ENCODE results near the gene CHST7.

CHST7 gene

DNA sequence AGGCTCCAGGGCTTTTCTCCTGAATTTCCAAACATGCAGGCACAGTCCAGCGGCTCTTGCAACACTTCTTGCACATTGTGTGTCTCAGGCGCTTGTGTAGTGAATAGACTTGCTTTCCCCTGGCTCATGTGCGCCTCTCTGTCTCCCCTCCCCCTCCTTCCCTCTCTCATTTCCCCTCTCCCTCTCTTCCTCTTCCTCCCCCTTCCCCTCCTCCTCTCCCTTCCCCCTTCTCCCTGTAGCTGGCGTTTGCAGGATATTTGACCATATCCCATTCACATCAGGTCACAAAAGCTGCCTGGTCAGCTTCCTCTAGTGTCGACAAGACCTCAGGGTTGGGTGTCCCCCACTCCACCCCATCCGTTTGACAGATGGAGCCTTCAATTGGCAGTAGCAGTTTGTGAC, 2.4 kb downstream of the CHST7 start:
- DNase-seq (ENCODE audit: insufficient read length, low spot score) (no peak), FAIRE-seq (no peak)
- TF ChIP-seq, protein P1, sequence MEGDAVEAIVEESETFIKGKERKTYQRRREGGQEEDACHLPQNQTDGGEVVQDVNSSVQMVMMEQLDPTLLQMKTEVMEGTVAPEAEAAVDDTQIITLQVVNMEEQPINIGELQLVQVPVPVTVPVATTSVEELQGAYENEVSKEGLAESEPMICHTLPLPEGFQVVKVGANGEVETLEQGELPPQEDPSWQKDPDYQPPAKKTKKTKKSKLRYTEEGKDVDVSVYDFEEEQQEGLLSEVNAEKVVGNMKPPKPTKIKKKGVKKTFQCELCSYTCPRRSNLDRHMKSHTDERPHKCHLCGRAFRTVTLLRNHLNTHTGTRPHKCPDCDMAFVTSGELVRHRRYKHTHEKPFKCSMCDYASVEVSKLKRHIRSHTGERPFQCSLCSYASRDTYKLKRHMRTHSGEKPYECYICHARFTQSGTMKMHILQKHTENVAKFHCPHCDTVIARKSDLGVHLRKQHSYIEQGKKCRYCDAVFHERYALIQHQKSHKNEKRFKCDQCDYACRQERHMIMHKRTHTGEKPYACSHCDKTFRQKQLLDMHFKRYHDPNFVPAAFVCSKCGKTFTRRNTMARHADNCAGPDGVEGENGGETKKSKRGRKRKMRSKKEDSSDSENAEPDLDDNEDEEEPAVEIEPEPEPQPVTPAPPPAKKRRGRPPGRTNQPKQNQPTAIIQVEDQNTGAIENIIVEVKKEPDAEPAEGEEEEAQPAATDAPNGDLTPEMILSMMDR (IDR thresholded peaks at IDR 0.05; ENCODE audit: insufficient read depth, missing control alignments) = no peak

DNA sequence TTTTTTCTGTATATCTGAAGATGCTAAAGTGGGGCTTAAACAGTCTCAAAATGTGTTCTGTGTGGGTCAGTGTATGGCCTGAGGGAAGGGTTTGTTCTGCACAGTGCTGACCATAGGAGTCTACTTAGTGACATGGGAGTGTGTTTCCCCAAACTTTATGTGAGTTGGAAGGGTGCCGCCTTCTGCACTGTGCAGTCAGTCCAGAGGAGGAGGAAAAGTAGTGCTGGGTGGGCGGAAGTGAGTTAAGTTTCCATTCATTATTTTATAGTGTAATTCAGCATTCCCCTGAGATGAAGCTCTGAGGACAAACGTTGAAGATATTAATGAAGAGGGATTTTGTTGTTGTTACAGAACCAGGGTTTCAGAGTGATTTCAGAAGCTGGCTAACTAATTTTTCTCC, 2.9 kb downstream of the CHST7 start:
- FAIRE-seq (no peak), DNase-seq (ENCODE audit: insufficient read length, low spot score) (no peak)
- TF ChIP-seq, protein P1 (IDR thresholded peaks at IDR 0.05; ENCODE audit: insufficient read depth, missing control alignments) = no peak

DNA sequence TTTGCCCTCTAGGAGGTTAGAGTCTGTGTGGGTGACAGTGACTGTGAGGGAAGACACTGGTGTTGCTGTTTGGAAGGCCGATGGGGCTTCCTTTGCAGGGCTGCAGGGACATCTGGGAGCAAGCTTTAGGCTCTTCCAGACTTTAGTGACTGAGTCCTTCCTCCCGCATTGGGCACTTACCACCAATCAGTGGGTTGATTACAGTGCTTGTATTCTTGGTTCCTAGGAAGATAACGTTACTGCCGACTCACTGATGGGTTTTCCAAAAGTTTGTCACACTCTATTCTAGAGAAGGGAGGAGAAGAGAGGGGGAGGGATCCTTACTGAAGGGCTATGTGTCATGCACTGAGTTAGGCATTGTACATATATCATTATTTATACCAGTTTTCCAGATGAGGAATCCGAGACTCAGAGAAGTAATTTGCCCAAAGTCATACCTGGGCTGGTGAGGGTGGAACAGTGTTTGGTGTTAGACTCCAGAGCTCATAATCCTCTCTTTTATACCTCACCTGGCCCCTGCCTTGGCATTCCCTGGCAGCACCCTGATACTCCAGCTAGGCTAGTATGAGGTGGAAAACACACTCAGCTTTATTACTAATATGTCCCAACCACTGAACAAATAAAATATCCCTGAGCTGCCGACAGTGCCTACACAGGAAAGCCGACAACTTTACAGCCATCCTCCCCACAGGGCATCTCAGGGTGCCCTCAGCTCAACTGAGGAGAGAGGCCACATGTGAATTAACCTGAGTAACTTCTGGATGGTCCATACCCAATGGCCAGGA, 3.8 kb downstream of the CHST7 start:
- TF ChIP-seq, protein P1 (IDR thresholded peaks at IDR 0.05; ENCODE audit: insufficient read depth, missing control alignments) = no peak
- no peak for FAIRE-seq
- no peak for DNase-seq (ENCODE audit: insufficient read length, low spot score)

DNA sequence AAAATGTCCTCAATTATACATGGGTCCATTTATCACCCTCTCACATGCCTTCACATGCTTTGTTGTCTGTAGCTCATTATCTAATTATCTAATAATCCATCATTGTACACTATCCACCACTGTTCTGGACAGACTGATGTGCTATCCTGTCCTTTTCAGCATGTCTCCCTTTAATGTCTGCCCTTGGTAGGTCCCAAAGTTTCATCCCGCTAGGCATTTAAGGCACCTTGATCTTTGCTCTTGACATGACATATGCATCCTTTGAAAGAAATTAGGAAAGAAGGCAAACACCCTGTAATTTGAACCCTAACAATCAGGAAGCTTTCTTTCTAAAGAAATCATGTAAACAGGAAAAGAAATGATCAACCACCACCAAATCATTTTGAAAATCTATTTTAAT, 5.7 kb downstream of the CHST7 start:
- TF ChIP-seq, protein P1 (IDR thresholded peaks at IDR 0.05; ENCODE audit: insufficient read depth, missing control alignments) = no peak
- FAIRE-seq = no peak
- DNase-seq (ENCODE audit: insufficient read length, low spot score) = no peak

DNA sequence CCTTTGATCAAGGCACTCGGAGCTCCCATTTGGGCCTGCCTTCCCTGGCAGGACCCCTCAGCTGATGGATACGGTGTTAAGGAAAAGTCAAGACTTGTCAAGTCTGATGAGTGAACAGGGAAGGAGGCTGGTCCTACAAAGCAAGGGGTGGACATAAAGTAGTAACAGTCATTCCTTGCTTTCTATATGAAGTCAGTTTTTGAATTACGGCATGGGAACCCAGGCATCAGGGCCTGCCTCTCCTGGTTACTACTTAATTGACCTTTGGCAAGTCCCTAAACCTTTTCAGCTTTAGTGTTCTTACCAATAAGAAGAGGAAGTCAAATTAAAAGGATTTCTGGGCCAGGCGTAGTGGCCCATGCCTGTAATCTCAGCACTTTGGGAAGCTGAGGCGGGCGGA, 7.0 kb downstream of the CHST7 start:
- DNase-seq (ENCODE audit: insufficient read length, low spot score) (no peak), FAIRE-seq (no peak)
- TF ChIP-seq, protein P1 (IDR thresholded peaks at IDR 0.05; ENCODE audit: insufficient read depth, missing control alignments) = no peak

DNA sequence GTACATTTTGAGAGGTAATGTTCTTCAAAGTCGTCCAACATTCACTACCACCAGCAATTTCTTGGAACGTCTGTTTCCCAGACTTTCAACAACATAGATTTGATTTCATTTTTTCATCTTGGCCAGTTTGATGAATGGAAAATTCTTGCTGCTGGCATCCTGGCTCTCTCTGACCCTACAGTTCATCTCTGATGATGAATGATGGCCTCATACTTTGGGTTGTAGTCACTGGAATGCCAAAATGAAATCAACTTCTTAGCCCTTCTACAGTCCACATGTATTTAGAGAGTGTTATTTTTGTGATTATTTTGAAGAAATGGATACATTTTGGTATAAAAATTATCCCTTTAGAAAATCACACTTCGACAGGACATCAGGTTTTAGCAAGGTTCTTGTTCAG, 8.8 kb downstream of the CHST7 start:
- FAIRE-seq = no peak
- DNase-seq (ENCODE audit: insufficient read length, low spot score) = no peak
- TF ChIP-seq, protein P1 (IDR thresholded peaks at IDR 0.05; ENCODE audit: insufficient read depth, missing control alignments) = no peak

DNA sequence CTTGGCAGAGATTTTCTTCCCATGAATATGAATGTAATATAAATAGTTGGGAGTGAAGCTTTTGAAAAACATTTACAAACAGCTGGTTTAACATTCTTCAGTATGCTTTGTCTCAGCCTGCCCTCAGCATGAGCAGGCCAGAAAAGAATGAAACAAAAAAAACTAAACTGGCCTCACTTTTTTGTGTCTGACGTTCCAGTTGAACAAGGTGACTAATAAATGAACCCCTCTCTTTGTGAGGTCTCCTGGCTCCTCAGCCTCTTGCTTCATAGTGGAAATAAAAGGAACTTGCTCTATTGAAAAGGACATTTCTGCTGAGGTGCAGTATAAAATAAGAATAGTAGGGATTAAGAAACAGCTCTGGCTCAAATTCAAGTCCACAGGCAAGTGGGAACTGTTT, 9.4 kb downstream of the CHST7 start:
- TF ChIP-seq, protein P1 (IDR thresholded peaks at IDR 0.05; ENCODE audit: insufficient read depth, missing control alignments) = no peak
- no peak for FAIRE-seq
- DNase-seq (ENCODE audit: insufficient read length, low spot score) = no peak
